Measurements from ENCODE around the gene IL22RA2.

IL22RA2 gene

GRCh38 chr6:137193256-137194070 is 20.0 kb upstream of the IL22RA2 start:
- DNase-seq, result no peak

DNA sequence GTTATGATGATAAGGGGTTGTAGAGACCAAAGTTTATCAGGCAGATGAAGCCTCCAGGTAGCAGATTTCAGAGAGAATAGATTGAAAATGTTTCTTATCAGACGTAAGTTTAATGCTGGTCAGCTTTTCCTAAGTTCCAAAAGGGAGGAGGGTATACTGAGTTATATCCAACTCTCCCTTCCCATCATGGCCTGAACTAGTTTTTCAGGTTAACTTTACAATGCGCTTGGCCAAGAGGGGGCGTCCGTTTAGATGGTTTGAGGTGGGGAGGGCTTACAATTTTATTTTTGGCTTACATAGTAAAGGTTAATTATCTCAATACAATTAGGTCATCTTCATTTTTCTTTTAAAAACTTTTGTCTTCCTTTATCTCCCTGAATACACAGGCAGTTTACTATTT is 19.4 kb upstream of the IL22RA2 start:
- no peak for DNase-seq

GRCh38 chr6:137191670-137192069 is 18.2 kb upstream of the IL22RA2 start:
- DNase-seq, result no peak

DNA sequence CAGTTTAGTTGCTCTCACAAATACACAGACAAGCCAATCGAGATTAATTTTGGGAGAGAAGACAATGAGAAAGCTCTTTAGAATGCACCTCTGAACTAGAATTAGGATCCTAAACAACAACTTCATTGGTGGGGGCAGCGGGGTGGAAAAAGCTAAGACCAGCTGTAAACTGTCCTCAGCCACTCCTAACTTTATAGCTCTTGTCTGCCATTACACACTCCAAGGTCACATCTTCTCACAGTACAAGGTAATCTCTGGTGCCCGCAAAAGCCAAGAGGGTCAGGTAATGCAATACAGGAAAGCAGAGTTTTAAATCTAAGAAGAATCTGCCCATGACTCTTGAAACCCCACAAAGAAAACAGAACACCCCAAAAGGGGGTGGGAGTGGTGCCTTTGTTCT is 17.8 kb upstream of the IL22RA2 start:
- DNase-seq, result no peak

DNA sequence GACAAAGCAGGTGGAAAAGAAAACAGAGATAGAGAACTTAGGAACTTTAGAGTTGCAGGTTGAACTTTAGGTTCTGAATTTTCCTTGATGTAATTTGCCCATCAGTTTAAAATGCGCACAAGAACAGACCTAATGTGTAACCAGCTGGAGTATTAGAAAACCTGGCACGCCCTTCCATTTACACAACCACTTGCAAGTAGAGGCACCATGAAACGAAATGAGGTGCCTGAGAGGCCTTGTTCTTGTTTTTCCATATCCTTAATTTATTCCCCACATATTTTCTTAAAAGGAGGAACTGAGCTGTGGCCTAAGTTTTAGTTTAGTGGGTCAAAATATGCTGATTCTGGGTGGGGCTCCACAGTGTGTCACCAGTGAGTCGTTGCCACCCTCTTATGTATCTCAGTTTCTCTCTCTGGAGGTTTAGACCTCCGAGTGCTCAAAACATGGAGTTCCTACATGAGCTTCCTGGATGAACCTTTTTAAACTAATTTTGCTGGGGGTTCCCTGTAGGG is 17.2 kb upstream of the IL22RA2 start:
- no peak for DNase-seq

DNA sequence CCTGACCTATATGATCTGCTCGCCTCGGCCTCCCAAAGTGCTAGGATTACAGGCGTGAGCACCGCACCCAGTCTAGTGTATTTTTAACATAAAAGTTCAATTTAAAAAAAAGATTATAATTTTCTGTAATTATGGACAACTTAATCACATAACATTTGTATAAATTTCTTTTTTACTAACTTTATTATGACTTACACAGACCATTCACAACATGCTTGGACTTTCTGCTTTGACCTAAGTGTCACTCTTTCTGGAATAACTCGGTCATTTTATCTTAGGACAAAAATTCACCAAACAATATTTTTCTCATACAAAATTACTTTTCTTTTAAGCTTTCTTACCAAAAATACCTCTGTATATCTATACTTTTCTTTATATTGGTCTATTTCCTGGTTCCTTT is 15.4 kb upstream of the IL22RA2 start:
- no peak for DNase-seq

GRCh38 chr6:137185290-137185689 is 11.8 kb upstream of the IL22RA2 start:
- no peak for DNase-seq

GRCh38 chr6:137182654-137183073 is 9.2 kb upstream of the IL22RA2 start:
- DNase-seq, result no peak

GRCh38 chr6:137181891-137182653 is 8.6 kb upstream of the IL22RA2 start:
- no peak for DNase-seq

GRCh38 chr6:137177611-137178010 is 4.2 kb upstream of the IL22RA2 start:
- no peak for DNase-seq

- no peak for DNase-seq
Observed at GRCh38 chr6:137176729-137177128, 3.3 kb upstream of the IL22RA2 start.

DNA sequence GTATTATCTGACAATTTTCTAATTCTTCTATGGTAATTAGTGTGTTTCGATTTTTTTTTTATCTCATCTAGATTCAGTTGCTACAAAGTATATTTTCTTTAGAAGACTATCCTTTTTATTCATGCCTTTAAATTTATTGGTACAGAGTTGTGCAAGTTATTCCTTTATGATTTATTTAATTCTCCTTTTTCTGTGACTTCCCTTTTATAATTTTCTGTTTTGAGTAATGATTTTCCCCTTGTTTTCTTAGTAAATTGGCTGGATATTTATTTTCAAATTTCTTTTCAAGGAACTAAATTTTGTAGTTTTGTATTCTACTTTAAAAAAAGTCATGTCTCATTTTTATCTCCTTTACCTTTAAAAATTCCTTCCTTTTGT is 2.4 kb upstream of the IL22RA2 start:
- DNase-seq, result no peak

DNA sequence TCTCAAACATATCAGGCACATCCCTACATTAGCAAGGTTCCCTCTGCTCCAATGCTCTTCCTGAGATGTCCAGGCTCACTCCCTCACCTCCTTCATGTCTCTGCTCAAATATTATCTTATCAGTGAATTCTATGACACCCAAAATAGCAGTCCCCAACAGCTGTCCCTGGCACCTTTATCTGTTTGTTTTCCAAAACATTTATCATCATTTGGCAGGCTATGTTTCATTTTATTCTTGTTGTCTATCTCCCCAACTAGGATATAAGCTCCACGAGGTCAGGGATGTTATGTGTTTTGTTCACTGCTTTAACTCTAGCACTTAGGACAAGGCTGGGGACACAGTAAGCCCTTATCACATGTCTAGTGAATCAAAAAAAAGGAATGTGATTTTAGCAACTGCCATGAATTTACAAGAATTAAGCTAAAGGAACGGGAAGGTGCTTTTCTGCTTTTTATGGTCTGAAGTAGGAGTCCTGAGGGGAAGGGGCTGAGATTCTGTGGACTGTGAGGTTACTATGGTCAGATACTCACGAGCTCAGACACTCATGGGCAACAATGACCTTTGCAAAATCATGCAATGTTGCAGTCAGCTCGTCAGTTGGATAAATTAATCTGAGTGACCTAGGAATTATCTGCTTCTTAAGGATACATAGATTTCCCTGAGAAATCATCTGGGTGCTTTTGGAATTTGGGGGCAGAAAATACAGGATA is 1.9 kb upstream of the IL22RA2 start:
- no peak for DNase-seq

DNA sequence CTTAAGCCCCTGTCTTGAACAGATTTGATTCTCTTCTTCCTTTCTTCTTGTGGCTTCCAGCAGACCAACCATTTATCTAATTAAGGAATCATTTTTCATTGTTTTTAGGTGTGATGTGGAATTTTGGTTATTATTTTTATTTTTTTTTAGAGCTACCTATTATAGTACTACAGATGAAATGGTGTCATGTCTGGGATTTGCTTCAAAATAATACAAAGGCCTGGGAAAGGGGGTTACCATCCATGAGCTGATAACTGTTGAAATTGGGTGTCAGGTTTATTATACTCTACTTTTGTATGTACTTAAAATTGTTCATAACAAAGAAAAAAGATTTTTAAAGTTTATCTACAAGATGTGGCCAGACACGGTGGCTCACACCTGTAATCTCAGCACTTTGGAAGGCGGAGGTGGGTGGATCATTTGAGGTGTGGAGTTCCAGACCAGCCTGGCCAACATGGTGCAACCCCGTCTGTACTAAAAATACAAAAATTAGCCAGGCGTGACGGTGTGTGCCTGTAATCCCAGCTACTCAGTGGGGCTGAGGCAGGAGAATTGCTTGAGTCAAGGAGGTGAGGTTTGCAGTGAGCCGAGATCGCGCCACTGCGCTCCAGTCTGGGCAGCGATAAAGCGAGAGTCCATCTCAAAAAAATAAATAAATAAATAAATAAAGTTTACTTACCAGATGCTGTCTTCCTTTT is 561 bp downstream of the IL22RA2 start:
- no peak for DNase-seq

DNA sequence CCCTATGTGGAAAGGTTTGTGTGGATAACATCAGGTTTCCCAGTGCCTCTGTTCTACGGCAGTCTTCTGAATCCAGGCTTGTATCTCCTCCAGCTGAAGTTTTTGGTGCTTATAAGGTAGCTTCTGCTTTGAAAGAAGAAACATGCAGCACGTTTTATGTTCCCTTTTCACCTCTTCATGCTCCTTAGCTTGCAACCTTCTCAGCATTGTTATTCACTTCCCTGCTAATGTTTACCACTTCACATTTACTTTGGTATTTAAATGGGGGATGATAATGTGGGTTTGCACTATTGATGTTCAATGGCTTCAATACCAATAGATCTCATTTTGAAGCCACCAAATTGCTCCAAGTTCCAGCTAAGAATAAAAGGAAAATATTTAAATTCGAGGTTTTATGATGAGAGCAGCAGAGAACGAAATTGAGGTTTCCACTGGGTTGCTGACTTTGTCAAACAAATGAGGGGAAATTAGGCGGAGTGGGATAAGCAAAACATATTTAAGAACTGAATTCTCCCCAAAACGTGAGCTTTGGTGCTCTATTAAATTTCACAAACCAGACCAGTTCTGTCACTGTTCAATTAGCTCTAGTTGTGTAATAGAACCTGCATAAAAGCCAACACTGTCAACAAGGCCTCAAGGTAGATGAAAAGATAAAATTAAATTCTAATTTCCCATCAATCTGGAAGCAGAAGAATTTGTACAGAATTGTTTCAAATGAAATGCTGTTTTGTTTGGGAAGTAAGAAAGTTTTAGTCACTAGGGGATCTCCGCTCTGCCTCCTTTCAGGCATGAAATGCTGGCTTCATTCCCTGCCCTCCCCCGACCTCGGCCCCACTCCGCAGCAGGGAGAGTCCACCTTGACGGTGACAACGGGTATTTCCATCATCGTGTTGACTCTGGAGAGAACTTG is 1.4 kb downstream of the IL22RA2 start:
- DNase-seq, result no peak

GRCh38 chr6:137171053-137171374 is 2.4 kb downstream of the IL22RA2 start:
- DNase-seq, result no peak

DNA sequence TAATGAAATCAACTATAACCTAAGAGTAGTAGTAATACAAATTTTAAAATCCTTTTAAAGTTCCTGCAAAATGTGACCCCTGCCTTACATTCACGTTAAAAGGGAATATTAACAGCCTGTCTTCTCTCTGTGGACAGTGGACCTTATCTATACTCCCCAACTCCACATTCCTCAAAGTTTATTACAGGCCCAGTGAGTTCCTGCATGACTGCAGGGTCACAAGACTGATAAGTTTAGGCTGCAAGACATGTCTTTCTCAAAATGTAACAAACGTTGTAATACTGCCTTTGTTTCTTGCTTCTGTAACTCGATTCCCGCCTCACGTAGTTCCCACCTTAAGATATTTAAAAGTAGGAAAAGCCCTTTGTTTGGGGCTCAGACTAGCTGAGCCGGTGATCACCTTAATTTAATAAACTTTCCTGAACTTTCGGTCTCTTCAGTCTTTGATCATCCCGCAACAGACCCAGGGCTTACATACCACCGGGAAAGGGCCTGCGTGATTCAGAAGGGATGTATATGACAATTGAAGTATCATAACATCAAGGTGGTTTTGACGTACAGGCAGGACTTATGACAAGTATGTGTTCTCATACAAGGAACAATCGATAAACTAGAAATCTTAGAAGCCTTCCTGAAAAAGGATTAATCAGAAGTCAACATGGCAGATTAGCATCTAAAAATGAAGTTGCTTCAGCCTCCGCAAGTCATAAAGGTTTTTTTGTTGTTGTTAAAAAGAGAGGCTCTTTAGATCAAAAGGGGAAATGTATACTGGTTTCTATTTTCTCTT is 3.0 kb downstream of the IL22RA2 start:
- no peak for DNase-seq

GRCh38 chr6:137167702-137168377 is 5.6 kb downstream of the IL22RA2 start:
- DNase-seq, result no peak

DNA sequence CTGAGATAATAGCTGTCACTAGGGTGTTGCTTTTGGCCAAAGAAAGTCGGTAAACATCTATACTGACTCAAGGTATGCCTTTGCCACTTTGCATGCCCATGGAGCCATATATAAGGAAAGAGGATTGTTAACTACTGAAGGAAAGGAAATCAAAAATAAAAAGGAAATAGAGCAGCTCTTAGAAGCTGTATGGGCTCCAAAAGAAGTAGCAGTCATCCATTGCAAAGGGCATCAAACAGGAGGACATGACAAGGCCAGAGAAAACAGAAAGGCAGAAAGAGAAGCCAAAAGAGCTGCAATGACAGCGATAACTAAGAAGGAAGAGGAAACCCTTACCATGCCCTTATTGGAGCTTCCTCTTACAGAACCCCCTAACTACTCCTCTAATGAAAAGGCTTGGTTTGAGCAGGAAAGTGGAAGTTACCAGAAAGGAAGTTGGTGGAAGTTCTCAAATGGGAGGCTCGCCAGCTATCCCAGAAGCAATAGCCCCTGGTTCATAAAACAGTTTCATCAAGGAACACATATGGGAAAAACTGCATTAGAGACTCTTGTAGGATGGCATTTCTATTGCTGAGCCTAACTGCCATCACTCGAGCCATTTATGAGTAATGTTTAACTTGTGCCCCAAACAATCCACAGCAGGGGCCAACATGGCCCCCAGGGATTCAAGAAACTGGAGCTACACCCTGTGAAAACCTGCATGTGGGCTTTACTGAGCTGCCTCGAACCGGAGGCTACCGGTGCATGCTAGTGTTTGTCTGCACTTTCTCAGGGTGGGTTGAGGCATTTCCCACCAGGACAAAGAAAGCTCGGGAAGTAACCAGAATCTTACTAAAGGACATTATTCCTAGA is 7.0 kb downstream of the IL22RA2 start:
- DNase-seq, result no peak

Data from CD4-positive, alpha-beta T cell treated with Interleukin-17A for 1 hour (primary cell).